Activated CD4-positive, alpha-beta T cell treated with anti-CD3 and anti-CD28 coated beads, Interleukin-10, Interleukin-2, amounts not matched to agents 100 ng/mL and 50 ng/mL, durations not matched to agents 16 hours and 8 hours (primary cell): ENCODE results near the gene TUBA1B.
A peak's percentile ranks its signal among the peaks of the same experiment; 100 is the strongest.
"Not testable (repeated sequence)": the region's sequence is repeated elsewhere in the genome, so short reads cannot be mapped to it uniquely, and the experiment has no call there.

ENCODE experiments used
- DNase-seq: peaks from one replicate; pipeline ENCODE4 v3.0.0-alpha.2; 2020

Gene TUBA1B

DNA sequence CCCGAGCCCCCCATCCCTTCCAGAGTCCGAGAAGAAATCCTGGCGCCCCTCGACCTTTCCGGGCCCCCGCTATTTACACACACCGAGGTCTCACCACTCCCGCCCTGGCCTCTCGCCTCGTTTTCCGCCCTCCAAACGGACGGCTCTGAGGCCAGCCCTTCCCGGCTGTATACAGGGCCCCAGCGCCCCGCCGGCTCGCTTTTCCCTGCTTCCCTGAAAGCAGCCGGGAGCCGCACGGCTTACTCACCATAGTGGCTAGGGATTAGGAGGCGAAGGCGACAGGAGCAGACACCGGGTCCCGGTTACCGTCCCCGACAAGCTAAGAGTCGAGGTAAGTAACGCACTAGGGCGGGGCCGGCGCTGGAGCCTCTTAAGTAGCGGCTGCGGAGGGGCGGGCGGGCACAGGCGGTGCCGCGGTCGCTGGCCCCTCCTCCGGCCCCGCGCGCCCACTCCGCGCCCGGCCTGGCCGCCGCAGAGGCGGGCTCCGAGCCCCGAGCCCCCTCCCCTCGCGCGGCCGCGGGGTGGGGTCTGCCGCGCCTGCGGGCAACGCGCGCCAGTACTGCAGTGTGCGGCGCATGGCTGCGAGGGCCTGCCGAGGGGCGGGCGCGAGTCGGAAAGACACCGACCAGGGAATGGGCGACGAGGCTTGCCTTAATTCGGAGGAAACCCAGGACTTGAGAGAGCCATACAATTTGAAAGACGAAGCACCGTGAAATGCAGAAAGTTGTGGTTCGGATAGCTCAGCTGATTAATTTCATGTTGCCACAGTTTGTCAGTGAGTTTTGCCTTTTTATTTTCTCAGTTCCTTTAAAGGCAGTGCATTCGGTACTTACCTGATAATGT lies at the start of gene TUBA1B:
Gene TUBA1B, minus strand, starts transcription at position 345 of the 843 bp plus-strand sequence. Its CDS starts 95 bp downstream, at position 250.
- DNase-seq: peak; percentile 95

DNA sequence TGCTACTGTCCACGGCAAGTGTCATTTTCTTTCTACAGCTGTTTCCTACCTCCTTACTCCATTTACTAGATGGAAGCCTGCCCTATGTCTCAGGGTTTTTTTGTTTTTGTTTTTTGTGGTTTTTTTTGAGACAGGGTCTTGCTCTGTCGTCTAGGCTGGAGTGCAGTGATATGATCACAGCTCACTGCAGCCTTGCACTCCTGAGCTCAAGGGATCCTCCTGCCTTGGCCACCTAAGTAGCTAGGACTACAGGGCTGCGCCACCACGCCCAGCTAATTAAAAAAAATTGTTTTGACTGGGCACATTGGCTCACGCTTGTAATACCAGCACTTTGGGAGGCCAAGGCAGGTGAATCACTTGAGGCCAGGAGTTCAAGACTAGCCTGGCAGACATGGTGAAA lies 43.0 kb upstream of the TUBA1B start:
- DNase-seq: no peak

DNA sequence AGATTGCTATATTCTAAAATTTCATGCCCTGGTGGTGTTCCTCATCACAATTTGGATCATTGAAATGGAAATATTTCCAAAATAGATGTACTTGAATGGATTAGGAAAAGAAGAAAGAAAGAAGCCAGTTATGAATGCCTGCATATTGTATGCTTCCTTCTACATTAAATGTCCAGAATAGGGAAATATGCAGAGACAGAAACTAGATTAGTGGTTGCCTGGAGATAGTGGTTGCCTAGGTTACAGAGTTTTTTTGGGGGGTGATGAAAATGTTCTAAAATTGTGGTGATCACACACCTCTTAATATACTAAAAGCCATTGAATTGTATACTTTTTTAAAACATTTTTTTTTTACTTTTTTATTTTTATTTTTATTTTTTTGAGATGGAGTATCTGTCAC lies 39.7 kb upstream of the TUBA1B start:
- no peak for DNase-seq

DNA sequence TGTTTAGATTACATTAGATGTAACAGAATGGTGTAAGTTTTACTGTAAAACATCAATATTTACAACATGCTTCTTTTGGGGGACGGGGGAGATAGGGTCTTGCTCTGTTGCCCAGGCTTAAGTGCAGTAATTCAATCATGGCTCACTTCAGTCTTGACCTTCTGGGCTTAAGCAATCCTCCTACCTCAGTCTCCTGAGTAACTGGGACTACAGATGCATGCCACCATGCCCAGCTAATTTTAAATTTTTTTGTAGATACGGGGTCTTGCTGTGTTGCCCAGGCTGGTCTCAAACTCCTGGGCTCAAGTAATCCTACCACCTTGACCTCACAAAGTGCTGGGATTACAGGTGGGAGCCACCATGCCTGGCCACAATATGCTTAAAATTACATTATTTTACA lies 33.9 kb upstream of the TUBA1B start:
- no peak for DNase-seq

DNA sequence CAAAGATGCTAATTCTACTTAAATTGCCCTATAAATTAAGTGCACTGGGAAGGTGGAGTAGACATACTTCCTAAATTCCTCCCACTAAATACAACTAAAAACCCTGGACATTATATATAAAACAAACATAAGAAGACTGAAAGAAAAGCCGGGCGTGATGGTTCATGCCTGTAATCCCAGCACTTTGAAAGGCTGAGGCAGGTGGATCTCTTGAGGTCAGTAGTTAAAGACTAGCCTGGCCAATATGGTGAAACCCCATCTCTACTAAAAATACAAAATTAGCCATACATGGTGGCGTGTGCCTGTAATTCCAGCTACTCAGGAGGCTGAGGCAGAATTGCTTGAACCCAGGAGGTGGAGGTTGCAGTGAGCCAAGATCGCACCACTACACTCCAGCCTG lies 30.7 kb upstream of the TUBA1B start:
- not testable (repeated sequence) for DNase-seq

DNA sequence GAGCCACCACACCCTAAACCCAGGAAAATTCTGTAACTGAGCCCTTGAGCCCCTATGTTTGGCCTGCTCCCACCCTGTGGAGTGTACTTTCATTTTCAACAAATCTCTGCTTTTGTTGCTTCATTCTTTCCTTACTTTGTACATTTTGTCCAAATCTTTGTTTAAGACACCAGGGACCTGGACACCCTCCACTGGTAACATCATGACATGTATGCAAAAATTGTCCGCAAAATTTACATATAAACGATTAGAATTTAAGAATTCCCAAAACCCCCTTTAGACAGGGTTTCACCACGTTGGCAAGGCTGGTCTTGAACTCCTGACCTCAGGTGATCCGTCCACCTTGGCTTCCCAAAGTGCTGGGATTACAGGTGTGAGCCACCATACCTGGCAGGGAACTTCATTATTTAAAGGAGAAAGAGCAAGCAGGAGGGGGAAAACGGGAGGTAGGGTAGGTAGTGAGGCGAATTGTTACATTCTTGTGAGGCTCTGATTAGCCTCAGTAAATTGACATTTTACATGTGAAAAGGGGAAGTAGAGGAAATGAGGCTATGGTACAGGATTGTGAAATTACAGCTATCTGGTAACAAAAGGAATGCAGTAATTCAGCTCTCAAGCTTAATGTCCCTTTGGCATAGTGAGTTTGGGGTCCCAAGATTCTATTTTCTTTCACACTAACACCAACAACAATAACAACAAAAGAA lies 30.0 kb upstream of the TUBA1B start:
- DNase-seq: no peak

DNA sequence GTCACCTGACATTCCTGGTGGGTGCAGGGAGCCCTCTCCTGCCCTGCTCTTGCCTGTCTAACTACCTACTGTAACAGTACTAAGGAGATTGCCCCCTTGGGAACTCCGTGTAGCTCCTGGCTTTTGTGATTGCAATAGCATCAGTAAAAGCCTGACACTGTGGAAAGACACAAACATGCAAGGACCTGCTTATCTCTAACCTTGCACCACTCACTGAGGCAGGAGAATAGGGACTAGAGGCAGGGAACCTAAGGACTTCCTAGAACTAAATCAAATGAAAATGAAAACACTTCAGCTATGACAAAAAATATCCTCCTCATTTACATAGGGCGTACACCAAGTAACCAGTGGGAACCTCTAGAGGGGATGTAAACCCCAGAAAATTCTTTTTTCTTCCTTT lies 29.2 kb upstream of the TUBA1B start:
- no peak for DNase-seq

DNA sequence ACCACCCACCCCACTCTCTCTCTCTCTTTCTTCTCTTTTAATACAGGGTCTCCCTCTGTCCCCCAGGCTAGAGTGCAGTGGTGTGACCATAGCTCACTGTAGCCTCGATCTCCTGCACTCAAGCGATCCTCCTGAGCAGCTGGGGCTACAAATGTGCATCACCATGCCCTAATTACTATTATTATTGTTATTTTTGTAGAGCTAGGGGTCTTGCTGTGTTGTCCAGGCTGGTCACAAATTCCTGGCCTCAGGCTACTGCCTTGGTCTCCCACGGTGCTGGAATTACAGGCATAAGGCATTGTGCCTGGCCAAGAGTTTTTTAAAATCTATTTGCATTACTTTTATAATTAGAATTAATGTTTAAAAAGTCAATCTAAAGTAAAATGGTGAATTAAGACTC lies 23.0 kb upstream of the TUBA1B start:
- DNase-seq: no peak

DNA sequence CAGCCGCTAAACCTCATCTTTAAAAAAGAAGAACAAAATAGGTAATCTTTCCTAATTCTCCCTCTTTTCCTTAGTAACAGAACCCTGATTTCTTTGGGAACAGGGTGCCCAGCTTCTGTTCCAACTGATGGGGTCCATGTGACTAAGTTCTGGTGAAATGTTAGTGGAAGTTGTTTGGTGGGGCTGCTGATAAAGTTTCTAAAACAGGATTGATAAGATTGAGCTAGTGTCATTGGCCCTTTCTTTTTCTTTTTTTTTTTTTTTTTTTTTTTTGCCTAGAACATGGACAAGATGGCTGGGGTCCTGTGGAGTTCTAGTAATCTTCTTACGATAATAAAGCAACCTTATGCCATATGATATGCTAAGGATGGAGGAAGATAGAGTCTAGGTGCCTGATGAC lies 16.2 kb upstream of the TUBA1B start:
- DNase-seq: no peak

DNA sequence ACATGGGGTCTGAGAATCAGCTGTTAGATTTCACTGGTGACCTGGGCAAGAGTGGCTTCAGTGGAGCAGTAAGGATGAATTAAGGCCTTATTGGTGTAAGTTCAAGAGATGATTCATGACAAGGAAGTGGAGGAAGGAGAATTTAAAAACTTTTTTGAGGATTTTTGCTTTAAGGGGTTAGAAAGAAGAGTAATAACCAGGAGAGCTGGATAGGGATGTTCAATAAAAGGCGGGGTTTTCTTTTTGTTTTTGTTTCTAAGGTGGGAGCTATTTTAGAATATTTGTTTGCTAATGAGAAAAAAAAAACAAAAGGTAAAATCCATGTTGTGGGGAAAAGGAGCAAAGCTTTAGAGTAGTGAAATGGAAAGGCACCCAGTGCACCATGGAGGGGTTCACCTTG lies 15.2 kb upstream of the TUBA1B start:
- DNase-seq: no peak

DNA sequence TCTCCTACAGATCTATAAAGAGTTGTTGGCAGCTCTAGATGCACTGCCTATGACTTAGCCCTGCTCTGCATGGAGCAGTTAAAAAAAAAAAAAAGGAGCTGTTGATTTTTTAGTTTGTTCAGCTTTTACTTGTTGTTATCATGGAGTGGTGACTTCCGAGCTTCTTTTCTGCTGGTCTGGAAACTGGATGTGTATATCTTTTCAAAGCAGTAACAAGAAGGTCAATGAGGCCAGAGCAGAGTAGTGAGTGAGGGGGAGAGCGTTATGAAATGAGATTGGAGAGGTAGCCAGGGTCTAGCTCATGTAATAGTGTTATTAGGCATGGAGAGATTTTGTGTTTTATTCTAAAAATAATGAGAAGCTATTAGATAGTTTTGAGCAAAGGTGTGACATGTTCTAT lies 13.2 kb upstream of the TUBA1B start:
- no peak for DNase-seq

DNA sequence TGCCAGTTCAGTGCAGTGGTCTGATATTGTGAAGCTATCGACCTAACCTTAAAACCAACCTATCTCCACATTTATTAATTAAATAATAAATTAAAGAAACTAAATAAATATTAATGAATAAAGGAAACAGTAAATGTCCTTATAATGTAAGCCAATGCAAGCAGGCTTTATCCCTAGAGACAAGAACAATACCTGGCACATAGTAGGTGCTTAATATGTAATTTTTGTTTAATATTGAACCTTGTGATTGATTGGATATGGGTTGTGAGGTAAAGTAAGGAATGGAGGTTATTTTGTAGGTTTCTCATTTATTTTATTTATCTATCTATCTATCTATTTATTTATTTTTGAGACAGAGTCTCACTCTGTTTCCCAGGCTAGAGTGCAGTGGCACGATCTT lies 7.8 kb upstream of the TUBA1B start:
- no peak for DNase-seq

DNA sequence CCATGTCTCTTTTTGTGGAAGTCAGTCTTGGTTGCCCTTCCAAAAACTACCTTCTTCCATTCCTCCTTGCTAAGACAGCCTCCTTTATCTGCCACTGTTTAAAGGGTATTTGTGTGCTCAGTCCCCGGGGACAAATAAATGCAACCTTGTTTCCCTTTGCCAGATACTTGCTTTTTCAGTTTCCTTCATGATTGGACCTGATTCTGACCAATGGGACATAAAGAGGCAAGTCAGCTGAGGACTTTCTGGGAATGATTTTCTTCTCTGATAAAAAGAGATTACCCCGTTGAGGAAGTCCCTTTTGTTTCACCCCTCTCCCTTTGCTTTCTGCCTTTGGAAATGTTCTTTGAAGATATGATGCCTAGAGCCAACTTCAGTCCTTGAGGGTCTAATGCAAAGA lies 7.4 kb upstream of the TUBA1B start:
- DNase-seq: no peak

DNA sequence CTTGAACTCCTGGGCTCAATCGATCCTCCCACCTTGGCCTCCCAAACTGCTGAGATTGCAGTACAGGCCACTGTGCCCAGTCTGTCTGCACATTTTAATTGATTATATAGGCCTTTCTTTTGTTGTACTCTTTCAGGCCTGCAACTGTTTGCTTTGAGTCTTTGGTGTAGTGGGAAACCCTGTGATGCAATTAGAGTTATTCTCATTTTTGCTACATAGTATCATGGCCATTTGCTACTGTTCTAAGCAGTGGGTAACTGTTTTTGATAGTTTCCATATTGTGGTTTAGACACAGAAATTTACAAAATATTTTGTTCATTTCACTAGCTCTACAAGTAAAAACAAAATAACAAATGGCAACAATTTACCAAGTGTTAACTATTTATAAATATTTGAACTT lies 6.3 kb upstream of the TUBA1B start:
- DNase-seq: no peak

DNA sequence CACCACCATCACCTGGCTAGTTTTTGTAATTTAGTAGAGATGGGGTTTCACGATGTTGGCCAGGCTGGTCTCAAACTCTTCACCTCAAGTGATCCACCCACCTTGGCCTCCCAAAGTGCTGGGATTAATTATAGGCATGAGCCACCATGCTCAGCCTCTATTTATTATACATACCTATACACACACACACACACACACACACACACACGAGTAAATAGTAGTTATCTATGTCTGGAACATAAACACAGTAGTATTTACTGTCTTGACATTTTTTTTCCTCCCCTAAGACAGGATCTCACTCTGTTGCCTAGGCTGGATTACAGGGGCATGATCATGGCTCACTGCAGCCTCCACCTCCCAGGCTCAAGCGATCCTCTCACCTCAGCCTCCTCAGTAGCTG lies 5.8 kb upstream of the TUBA1B start:
- not testable (repeated sequence) for DNase-seq

DNA sequence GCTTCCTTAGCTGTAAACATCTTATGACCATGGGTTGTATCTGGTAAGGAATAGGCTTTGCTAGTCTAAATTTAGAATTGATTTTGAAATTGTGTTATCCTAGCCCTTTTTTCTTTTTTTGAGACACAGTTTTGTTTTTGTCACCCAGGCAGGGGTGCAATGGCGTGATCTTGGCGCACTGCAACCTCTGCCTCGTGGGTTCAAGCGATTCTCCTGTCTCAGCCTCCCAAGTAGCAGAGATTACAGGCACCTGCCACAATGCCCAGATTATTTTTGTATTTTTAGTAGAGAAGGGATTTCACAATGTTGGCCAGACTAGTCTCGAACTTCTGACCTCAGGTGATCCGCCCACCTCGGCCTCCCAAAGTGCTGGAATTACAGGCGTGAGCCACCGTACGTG lies 2.4 kb upstream of the TUBA1B start:
- no peak for DNase-seq

DNA sequence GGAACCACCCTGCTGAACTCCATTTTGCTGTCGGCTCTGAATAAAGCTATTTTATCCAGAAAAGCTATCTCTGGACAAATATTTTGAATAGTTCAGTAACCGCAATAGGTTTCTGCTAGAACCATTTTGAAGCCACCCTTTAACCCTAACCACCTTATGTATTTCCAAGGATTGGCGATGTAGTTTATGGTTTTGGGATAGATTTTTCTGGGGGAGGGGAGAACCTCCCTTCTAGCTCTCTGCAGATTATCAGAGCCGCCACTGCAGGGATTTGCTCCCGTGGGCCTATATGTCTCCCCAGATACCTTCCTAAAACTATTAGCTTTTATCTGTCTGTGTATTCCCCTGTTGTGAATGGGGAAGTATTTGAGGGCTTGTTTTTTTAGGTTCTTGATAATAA lies 1.8 kb upstream of the TUBA1B start:
- no peak for DNase-seq

DNA sequence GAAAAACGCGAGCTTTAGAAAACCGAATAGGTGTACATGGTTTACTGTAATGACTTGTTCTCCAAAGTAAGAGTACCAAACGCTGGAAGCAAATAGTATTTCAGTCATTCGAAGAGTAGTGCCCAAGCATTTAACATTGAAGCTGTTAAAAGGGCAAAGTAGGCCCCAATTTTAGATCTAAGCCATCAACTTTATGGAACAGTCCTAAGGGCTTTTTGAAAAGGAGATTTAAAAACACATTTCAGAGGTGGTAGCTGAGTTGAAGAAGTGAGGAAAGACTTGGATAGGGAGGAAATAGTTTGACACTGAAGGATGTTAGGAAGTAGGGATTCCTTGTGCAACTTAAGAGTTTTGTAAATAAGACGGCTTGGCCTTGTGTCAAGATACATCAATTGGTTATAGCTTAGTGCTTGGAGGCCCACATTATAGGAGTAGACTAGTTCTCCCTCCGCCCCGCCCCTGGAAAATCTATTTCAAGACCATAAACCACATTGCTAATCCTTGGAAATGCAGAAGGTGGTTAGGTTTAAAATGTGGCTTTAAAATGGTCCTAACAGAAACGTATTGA lies 783 bp upstream of the TUBA1B start:
- peak; percentile 14 for DNase-seq

DNA sequence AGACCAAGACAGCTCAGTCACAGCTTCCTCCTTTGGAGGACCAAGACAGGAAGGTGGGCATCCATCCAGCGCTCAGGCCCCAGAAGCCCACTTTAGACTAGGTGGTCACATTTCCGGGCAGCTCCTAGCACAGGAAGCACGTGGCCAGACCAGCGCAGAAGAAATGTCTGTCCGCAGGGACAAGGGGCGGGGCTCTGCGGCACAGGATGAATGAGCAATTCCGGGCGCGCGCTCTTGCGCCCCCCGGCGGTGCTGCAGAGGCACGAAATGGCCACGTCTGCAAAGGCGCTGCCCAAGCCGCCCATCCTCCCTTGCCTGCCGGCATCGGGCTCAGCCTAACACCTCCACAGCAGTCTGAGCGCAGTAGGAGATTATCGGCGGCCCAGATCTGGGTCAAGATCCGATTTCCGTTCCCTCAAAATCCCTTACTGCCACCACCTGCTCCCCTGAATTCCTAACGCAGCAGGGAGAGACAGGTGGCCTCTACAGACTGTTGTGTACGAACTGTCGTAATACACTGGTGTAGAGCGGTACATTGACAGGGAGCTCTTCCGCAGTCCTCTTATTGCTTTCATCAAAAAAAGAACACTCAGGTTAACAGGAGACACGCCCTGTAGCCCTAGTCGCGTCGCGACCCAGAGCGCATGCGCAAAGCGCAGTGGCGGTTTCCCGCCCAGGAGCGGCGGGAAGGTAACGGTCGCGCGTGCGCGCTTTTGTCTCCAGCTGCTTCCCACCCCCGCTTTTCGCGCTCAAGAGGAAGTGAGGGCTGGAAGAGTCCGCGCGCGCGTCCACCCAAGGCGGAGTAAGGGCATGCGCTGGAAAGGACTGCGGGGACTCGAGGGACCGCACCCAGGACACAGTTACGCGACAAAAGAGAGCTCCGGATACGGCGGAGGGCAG lies 794 bp downstream of the TUBA1B start:
- peak; percentile 96 for DNase-seq

DNA sequence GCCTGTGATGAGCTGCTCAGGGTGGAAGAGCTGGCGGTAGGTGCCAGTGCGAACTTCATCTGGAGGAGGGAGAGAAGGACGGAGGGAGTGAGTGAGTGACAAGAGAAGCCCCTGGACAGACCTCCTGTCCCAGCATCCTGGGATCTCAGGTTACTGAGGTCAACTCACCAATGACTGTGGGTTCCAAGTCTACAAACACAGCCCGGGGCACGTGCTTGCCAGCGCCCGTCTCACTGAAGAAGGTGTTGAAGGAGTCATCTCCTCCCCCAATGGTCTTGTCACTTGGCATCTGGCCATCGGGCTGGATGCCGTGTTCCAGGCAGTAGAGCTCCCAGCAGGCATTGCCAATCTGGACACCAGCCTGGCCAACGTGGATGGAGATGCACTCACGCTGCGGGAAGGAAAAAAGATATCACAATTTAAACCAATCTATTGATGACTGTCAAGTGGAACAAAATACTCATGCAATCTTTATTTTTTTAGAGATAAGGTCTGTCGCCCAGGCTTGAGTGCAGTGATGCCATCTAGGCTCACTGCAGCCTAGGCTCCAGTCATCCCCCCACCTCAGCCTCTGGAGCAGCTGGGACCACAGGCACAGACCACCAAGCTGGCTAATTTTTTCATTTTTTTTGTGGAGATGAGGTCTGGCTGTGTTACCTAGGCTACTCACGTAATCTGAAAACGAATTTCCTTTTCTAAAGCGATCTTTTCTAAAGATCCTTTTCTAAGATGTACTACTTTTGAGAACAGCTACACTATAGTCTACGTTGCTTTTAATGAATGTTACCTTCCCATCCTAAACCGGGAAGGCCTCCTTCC lies 1.7 kb downstream of the TUBA1B start:
- DNase-seq: peak; percentile 10

DNA sequence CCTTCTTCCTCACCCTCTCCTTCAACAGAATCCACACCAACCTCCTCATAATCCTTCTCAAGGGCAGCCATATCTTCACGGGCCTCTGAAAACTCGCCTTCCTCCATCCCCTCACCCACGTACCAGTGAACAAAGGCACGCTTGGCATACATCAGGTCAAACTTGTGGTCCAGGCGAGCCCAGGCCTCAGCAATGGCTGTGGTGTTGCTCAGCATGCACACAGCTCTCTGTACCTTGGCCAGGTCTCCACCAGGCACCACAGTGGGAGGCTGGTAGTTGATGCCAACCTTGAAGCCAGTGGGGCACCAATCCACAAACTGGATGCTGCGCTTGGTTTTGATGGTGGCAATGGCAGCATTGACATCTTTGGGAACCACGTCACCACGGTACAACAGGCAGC lies 3.2 kb downstream of the TUBA1B start:
- not testable (repeated sequence) for DNase-seq
